Glomerular endothelial cell (primary cell): ENCODE measurements around the gene SLAMF1. TPM values are rescaled to one million over a fixed set of nuclear protein-coding genes. Genes with fewer than 3 reads are reported as not detected.
"Not testable (repeated sequence)": the region's sequence is repeated elsewhere in the genome, so short reads cannot be mapped to it uniquely, and the experiment has no call there.

Source experiments
- DNase-seq: peaks from one replicate; pipeline ENCODE4 v3.0.0-alpha.2; 2011; ENCODE audit warnings: low read depth, low spot score; ENCODE audit errors: extremely low read depth
- total RNA-seq: library from RNA; depleted of rRNA; stranded (reverse); fragments of >200 nt; gene quantifications from 2 replicates; pipeline ENCODE4 v1.2.3, GENCODE V29; 2015

The SLAMF1 gene
- total RNA-seq, 1 donor from 2014 or later, result not detected

- DNase-seq, result peak; percentile 34
Observed at GRCh38 chr1:160607011-160607671, 39.7 kb downstream of the SLAMF1 start.

- no peak for DNase-seq
Observed at GRCh38 chr1:160606611-160607010, 40.2 kb downstream of the SLAMF1 start.

- DNase-seq, result no peak
Observed at GRCh38 chr1:160605792-160606479, 40.9 kb downstream of the SLAMF1 start.

- no peak for DNase-seq
Observed at GRCh38 chr1:160605205-160605604, 41.6 kb downstream of the SLAMF1 start.

- no peak for DNase-seq
Observed at GRCh38 chr1:160597705-160598104, 49.1 kb downstream of the SLAMF1 start.

- DNase-seq, result no peak
Observed at GRCh38 chr1:160597051-160597450, 49.8 kb downstream of the SLAMF1 start.

GRCh38 chr1:160590488-160590887 is 56.4 kb downstream of the SLAMF1 start:
- DNase-seq, result no peak

- DNase-seq, result no peak
Observed at GRCh38 chr1:160588468-160588867, 58.4 kb downstream of the SLAMF1 start.

GRCh38 chr1:160584784-160585183 is 62.1 kb downstream of the SLAMF1 start:
- no peak for DNase-seq

GRCh38 chr1:160582976-160583375 is 63.9 kb downstream of the SLAMF1 start:
- DNase-seq, result not testable (repeated sequence)

- no peak for DNase-seq
Observed at GRCh38 chr1:160581961-160582360, 64.9 kb downstream of the SLAMF1 start.

GRCh38 chr1:160580221-160580812 is 66.5 kb downstream of the SLAMF1 start:
- no peak for DNase-seq

- no peak for DNase-seq
Observed at GRCh38 chr1:160579216-160579701, 67.6 kb downstream of the SLAMF1 start, which contains the start of gene CD84. Gene CD84 (minus strand): TSS chr1:160579496. CDS start chr1:160579437, 59 bp downstream.

- DNase-seq, result no peak
Observed at GRCh38 chr1:160578525-160579191, 68.2 kb downstream of the SLAMF1 start.

GRCh38 chr1:160578175-160578524 is 68.7 kb downstream of the SLAMF1 start:
- DNase-seq, result no peak

GRCh38 chr1:160577671-160578070 is 69.2 kb downstream of the SLAMF1 start:
- DNase-seq, result no peak

GRCh38 chr1:160576884-160577283 is 70.0 kb downstream of the SLAMF1 start:
- no peak for DNase-seq

- DNase-seq, result no peak
Observed at GRCh38 chr1:160576390-160576789, 70.5 kb downstream of the SLAMF1 start.

GRCh38 chr1:160575112-160575664 is 71.7 kb downstream of the SLAMF1 start:
- DNase-seq, result no peak

GRCh38 chr1:160570840-160571239 is 76.0 kb downstream of the SLAMF1 start:
- DNase-seq, result no peak

- no peak for DNase-seq
Observed at GRCh38 chr1:160569806-160570205, 77.0 kb downstream of the SLAMF1 start.
